ENCODE data around the gene CTBP1.
"Not testable (repeated sequence)": the region's sequence is repeated elsewhere in the genome, so short reads cannot be mapped to it uniquely, and the experiment has no call there.

Gene CTBP1

GRCh38 chr4:1237261-1237660 is 11.7 kb downstream of the CTBP1 start:
- H4K8ac ChIP-seq (ENCODE audit: low read depth, low read length); H3K4me2 ChIP-seq (ENCODE audit: low read length); H3K4me3 ChIP-seq (ENCODE audit: low read depth, low read length); H2BK120ac ChIP-seq (ENCODE audit: insufficient read depth, low read length, poor library complexity); H2AFZ ChIP-seq (ENCODE audit: insufficient read depth, low read length, poor library complexity); H2AK5ac ChIP-seq (ENCODE audit: low read length); H3K9me3 ChIP-seq (ENCODE audit: insufficient read depth, low read depth, low read length); H3K18ac ChIP-seq (ENCODE audit: low read length); H3K14ac ChIP-seq (ENCODE audit: low read length); H3K79me2 ChIP-seq (ENCODE audit: control insufficient read depth, insufficient read depth, low read length, poor library complexity); H4K91ac ChIP-seq (ENCODE audit: low read depth, low read length); H3K27me3 ChIP-seq (ENCODE audit: insufficient read depth, low read length); H3K9ac ChIP-seq (ENCODE audit: low read length); H3K79me1 ChIP-seq (ENCODE audit: low read length); H4K12ac ChIP-seq (ENCODE audit: low read depth, low read length); H2BK12ac ChIP-seq (ENCODE audit: low read length); DNase-seq; H3K23ac ChIP-seq (ENCODE audit: low read length); H3K4ac ChIP-seq (ENCODE audit: low read depth, low read length); H2BK5ac ChIP-seq (ENCODE audit: low read depth, low read length, poor library complexity); H3K27ac ChIP-seq (ENCODE audit: low read depth, low read length): not testable (repeated sequence)
- WGBS (ENCODE audit: extremely low coverage, insufficient coverage, insufficient read length): no CpG with 5 or more reads among the region's 9 CpGs
- H3K36me3 ChIP-seq (ENCODE audit: control insufficient read depth in 1 of 2, insufficient read depth in 2 of 2, low read length in 2 of 2): peaks cover 81 to 87% of the 10 kb centered on the region in 2 experiments
- H3K4me1 ChIP-seq (ENCODE audit: control insufficient read depth in 1 of 2, insufficient read depth in 2 of 2, low read length in 2 of 2): peaks cover 10 to 14% of the 10 kb centered on the region in 2 experiments

- not testable (repeated sequence) for H3K27me3 ChIP-seq (ENCODE audit: insufficient read depth, low read length); H4K12ac ChIP-seq (ENCODE audit: low read depth, low read length); H2BK120ac ChIP-seq (ENCODE audit: insufficient read depth, low read length, poor library complexity); H3K79me1 ChIP-seq (ENCODE audit: low read length); H3K14ac ChIP-seq (ENCODE audit: low read length); DNase-seq; H3K4me3 ChIP-seq (ENCODE audit: low read depth, low read length); H3K79me2 ChIP-seq (ENCODE audit: control insufficient read depth, insufficient read depth, low read length, poor library complexity); H3K23ac ChIP-seq (ENCODE audit: low read length); H3K9me3 ChIP-seq (ENCODE audit: insufficient read depth, low read depth, low read length); H4K91ac ChIP-seq (ENCODE audit: low read depth, low read length); H4K8ac ChIP-seq (ENCODE audit: low read depth, low read length); H3K18ac ChIP-seq (ENCODE audit: low read length); H3K9ac ChIP-seq (ENCODE audit: low read length); H3K27ac ChIP-seq (ENCODE audit: low read depth, low read length); H3K4me2 ChIP-seq (ENCODE audit: low read length); H2AK5ac ChIP-seq (ENCODE audit: low read length); H2AFZ ChIP-seq (ENCODE audit: insufficient read depth, low read length, poor library complexity); H2BK12ac ChIP-seq (ENCODE audit: low read length); H3K4ac ChIP-seq (ENCODE audit: low read depth, low read length); H2BK5ac ChIP-seq (ENCODE audit: low read depth, low read length, poor library complexity)
- Histone ChIP-seq H3K4me1 (ENCODE audit: control insufficient read depth in 1 of 2, insufficient read depth in 2 of 2, low read length in 2 of 2) (peaks cover 10 to 14% of the 10 kb centered on the region in 2 experiments), H3K36me3 (ENCODE audit: control insufficient read depth in 1 of 2, insufficient read depth in 2 of 2, low read length in 2 of 2) (peaks cover 83 to 85% of the 10 kb centered on the region in 2 experiments)
- WGBS (ENCODE audit: extremely low coverage, insufficient coverage, insufficient read length): no CpG with 5 or more reads among the region's 13 CpGs
Observed at GRCh38 chr4:1236836-1237235, 12.1 kb downstream of the CTBP1 start.

GRCh38 chr4:1236103-1236641 is 12.8 kb downstream of the CTBP1 start:
- H3K4me2 ChIP-seq (ENCODE audit: low read length): no peak overlapping the region
- H2AK5ac ChIP-seq (ENCODE audit: low read length): no peak overlapping the region
- no peak overlapping the region for H3K18ac ChIP-seq (ENCODE audit: low read length)
- no peak overlapping the region for H3K9ac ChIP-seq (ENCODE audit: low read length)
- no CpG with 5 or more reads among the region's 19 CpGs for WGBS (ENCODE audit: extremely low coverage, insufficient coverage, insufficient read length)
- H3K27me3 ChIP-seq (ENCODE audit: insufficient read depth, low read length): no peaks in the 10 kb centered on the region
- no peak overlapping the region for H3K27ac ChIP-seq (ENCODE audit: low read depth, low read length)
- no peak overlapping the region for H4K8ac ChIP-seq (ENCODE audit: low read depth, low read length)
- H2BK120ac ChIP-seq (ENCODE audit: insufficient read depth, low read length, poor library complexity): no peak overlapping the region
- H3K4ac ChIP-seq (ENCODE audit: low read depth, low read length): no peak overlapping the region
- H3K79me2 ChIP-seq (ENCODE audit: control insufficient read depth, insufficient read depth, low read length, poor library complexity): peaks cover 1% of the 10 kb centered on the region
- H3K9me3 ChIP-seq (ENCODE audit: insufficient read depth, low read depth, low read length): peaks cover 6% of the 10 kb centered on the region
- H4K12ac ChIP-seq (ENCODE audit: low read depth, low read length): no peak overlapping the region
- no peak overlapping the region for H2AFZ ChIP-seq (ENCODE audit: insufficient read depth, low read length, poor library complexity)
- no peak overlapping the region for H3K14ac ChIP-seq (ENCODE audit: low read length)
- peaks cover 84% of the 10 kb centered on the region in 2 experiments for H3K36me3 ChIP-seq (ENCODE audit: control insufficient read depth in 1 of 2, insufficient read depth in 2 of 2, low read length in 2 of 2)
- DNase-seq: no peak
- H3K4me1 ChIP-seq (ENCODE audit: control insufficient read depth in 1 of 2, insufficient read depth in 2 of 2, low read length in 2 of 2): peaks cover 10 to 14% of the 10 kb centered on the region in 2 experiments
- H4K91ac ChIP-seq (ENCODE audit: low read depth, low read length): no peak overlapping the region
- H3K23ac ChIP-seq (ENCODE audit: low read length): no peak overlapping the region
- no peaks in the 10 kb centered on the region for H3K79me1 ChIP-seq (ENCODE audit: low read length)
- no peak overlapping the region for H3K4me3 ChIP-seq (ENCODE audit: low read depth, low read length)
- H2BK5ac ChIP-seq (ENCODE audit: low read depth, low read length, poor library complexity): no peak overlapping the region
- H2BK12ac ChIP-seq (ENCODE audit: low read length): no peak overlapping the region

GRCh38 chr4:1235381-1236102 is 13.4 kb downstream of the CTBP1 start:
- Histone ChIP-seq H3K9ac (ENCODE audit: low read length) (no peak overlapping the region), H3K14ac (ENCODE audit: low read length) (no peak overlapping the region), H4K91ac (ENCODE audit: low read depth, low read length) (no peak overlapping the region), H3K9me3 (ENCODE audit: insufficient read depth, low read depth, low read length) (peaks cover 5% of the 10 kb centered on the region), H3K4ac (ENCODE audit: low read depth, low read length) (no peak overlapping the region), H3K18ac (ENCODE audit: low read length) (no peak overlapping the region), H3K27ac (ENCODE audit: low read depth, low read length) (no peak overlapping the region), H3K36me3 (ENCODE audit: control insufficient read depth in 1 of 2, insufficient read depth in 2 of 2, low read length in 2 of 2) (peaks cover 84% of the 10 kb centered on the region in 2 experiments), H3K4me3 (ENCODE audit: low read depth, low read length) (no peak overlapping the region), H3K79me1 (ENCODE audit: low read length) (no peaks in the 10 kb centered on the region), H3K4me1 (ENCODE audit: control insufficient read depth in 1 of 2, insufficient read depth in 2 of 2, low read length in 2 of 2) (peaks cover 10 to 14% of the 10 kb centered on the region in 2 experiments), H3K23ac (ENCODE audit: low read length) (no peak overlapping the region), H4K8ac (ENCODE audit: low read depth, low read length) (no peak overlapping the region), H3K4me2 (ENCODE audit: low read length) (no peak overlapping the region), H2BK5ac (ENCODE audit: low read depth, low read length, poor library complexity) (no peak overlapping the region), H4K12ac (ENCODE audit: low read depth, low read length) (no peak overlapping the region), H3K79me2 (ENCODE audit: control insufficient read depth, insufficient read depth, low read length, poor library complexity) (peaks cover 1% of the 10 kb centered on the region), H3K27me3 (ENCODE audit: insufficient read depth, low read length) (no peaks in the 10 kb centered on the region), H2AFZ (ENCODE audit: insufficient read depth, low read length, poor library complexity) (no peak overlapping the region), H2BK120ac (ENCODE audit: insufficient read depth, low read length, poor library complexity) (no peak overlapping the region), H2BK12ac (ENCODE audit: low read length) (no peak overlapping the region), H2AK5ac (ENCODE audit: low read length) (no peak overlapping the region)
- no peak for DNase-seq
- WGBS (ENCODE audit: extremely low coverage, insufficient coverage, insufficient read length): no CpG with 5 or more reads among the region's 35 CpGs

Data from trophoblast cell (in vitro differentiated cells and primary cell).